H1 (cell line): ENCODE results near the gene PDE6D. TPM values are rescaled to one million over a fixed set of nuclear protein-coding genes. Genes with fewer than 3 reads are reported as not detected.

Experiments
- CTCF ChIA-PET: fragments of 300-600 bp; sonication (Branson Sonifier 250); formaldehyde crosslinking; loops from one replicate; lab custom pipeline; 2021; ENCODE audit not compliant: partially characterized antibody; lab: Charles Lee
- POLR2A ChIA-PET: fragments of 300-600 bp; sonication (Branson Sonifier 250); formaldehyde crosslinking; loops from one replicate; lab custom pipeline; 2021; ENCODE audit warnings: inconsistent platforms; ENCODE audit not compliant: partially characterized antibody; lab: Charles Lee
- DNase-seq, 2 experiments: peaks; one replicate each; pipeline versions ENCODE4 v3.0.0 to v3.0.0-alpha.2; 2010 to 2022; ENCODE audit warnings: low spot score in 2 of 2, low read depth in 1 of 2, mixed read lengths in 1 of 2
- FAIRE-seq: peaks from 2 replicates; lab custom pipeline; 2011; peaks lifted over from hg19 to GRCh38; lab: Jason Lieb, UNC
- H2AFZ ChIP-seq: 2 replicates; pipeline ENCODE4 v1.8.1; 2012; ENCODE audit warnings: low read length, inconsistent platforms
- H2AK5ac ChIP-seq: 2 replicates; pipeline ENCODE4 v1.6.1; 2013; ENCODE audit warnings: low read depth, low read length
- H2BK120ac ChIP-seq: replicated peaks from 2 replicates; pipeline ENCODE3; 2013; ENCODE audit warnings: low read depth, low read length, inconsistent platforms
- H2BK12ac ChIP-seq: 2 replicates; pipeline ENCODE4 v1.6.1; 2013; ENCODE audit warnings: low read depth, low read length
- H2BK15ac ChIP-seq: 2 replicates; pipeline ENCODE4 v1.6.1; 2013; ENCODE audit warnings: low read length
- H2BK20ac ChIP-seq: 2 replicates; pipeline ENCODE4 v1.6.1; 2013; ENCODE audit warnings: low read length
- H2BK5ac ChIP-seq: 2 replicates; pipeline ENCODE4 v1.6.1; 2013; ENCODE audit warnings: low read depth, low read length
- H3K14ac ChIP-seq: 2 replicates; pipeline ENCODE4 v1.6.1; 2013; ENCODE audit warnings: inconsistent platforms; ENCODE audit not compliant: insufficient read length
- H3K18ac ChIP-seq: 2 replicates; pipeline ENCODE4 v1.6.1; 2013; ENCODE audit warnings: low read length; ENCODE audit errors: extremely low read depth
- H3K23ac ChIP-seq: 2 replicates; pipeline ENCODE4 v1.6.1; 2013; ENCODE audit warnings: inconsistent platforms; ENCODE audit not compliant: insufficient read length
- H3K23me2 ChIP-seq: 2 replicates; pipeline ENCODE4 v1.6.1; 2013; ENCODE audit warnings: low read depth, low read length
- H3K27ac ChIP-seq: 2 replicates; pipeline ENCODE4 v1.6.1; 2011; ENCODE audit warnings: low read depth, low read length, inconsistent platforms
- H3K27me3 ChIP-seq, 4 experiments: replicated peaks in 1 of 4; 1 replicate in 1 of 4; 2 replicates in 3 of 4; pipeline versions ENCODE4 v1.6.1 to v1.8.1; 2011 to 2013; ENCODE audit warnings: low read length in 3 of 4, mild to moderate bottlenecking in 3 of 4, inconsistent platforms in 2 of 4, mixed read lengths in 2 of 4, moderate library complexity in 1 of 4; ENCODE audit not compliant: control insufficient read depth in 3 of 4, insufficient read depth in 3 of 4; ENCODE audit errors: extremely low read depth in 1 of 4
- H3K36me3 ChIP-seq, 4 experiments: 2 replicates each; pipeline versions ENCODE4 v1.6.1 to v1.8.1; 2011 to 2013; ENCODE audit warnings: mild to moderate bottlenecking in 4 of 4, low read length in 3 of 4, moderate library complexity in 2 of 4, control low read depth in 1 of 4, inconsistent platforms in 1 of 4; ENCODE audit not compliant: insufficient read depth in 4 of 4, control insufficient read depth in 2 of 4
- H3K4ac ChIP-seq: replicated peaks from 2 replicates; pipeline ENCODE3; 2013; ENCODE audit warnings: low read length, low read depth, mixed read lengths, inconsistent platforms; ENCODE audit not compliant: insufficient read length
- H3K4me1 ChIP-seq, 4 experiments: replicated peaks in 1 of 4; 1 replicate in 1 of 4; 2 replicates in 3 of 4; pipeline versions ENCODE4 v1.6.1 to v1.8.1; 2011 to 2013; ENCODE audit warnings: low read length in 3 of 4, inconsistent platforms in 2 of 4, mixed read lengths in 1 of 4; ENCODE audit not compliant: insufficient read depth in 4 of 4, control insufficient read depth in 3 of 4
- H3K4me2 ChIP-seq, 2 experiments: 2 replicates each; pipeline versions ENCODE4 v1.6.1 to v1.8.1; 2011 to 2013; ENCODE audit warnings: low read depth in 2 of 2, low read length in 2 of 2, control low read depth in 1 of 2, inconsistent platforms in 1 of 2, mild to moderate bottlenecking in 1 of 2; ENCODE audit not compliant: insufficient read depth in 1 of 2
- H3K4me3 ChIP-seq, 4 experiments: fragments of 200-600, 300-600 bp in 1 of 4; sonication (generic), shearing (Covaris generic), sonication (Bioruptor Twin) in 1 of 4; 2 replicates each; pipeline versions ENCODE4 v1.5.1 to v1.8.1; 2011 to 2016; ENCODE audit warnings: low read length in 4 of 4, low read depth in 3 of 4, control low read depth in 2 of 4, inconsistent platforms in 2 of 4, mild to moderate bottlenecking in 2 of 4, mixed read lengths in 1 of 4, moderate library complexity in 1 of 4; ENCODE audit not compliant: insufficient read depth in 2 of 4; ENCODE audit errors: extremely low read depth in 1 of 4
- H3K56ac ChIP-seq: replicated peaks from 2 replicates; pipeline ENCODE3; 2013; ENCODE audit warnings: low read depth, mild to moderate bottlenecking, mixed read lengths, low read length, inconsistent platforms; ENCODE audit not compliant: insufficient read length
- H3K79me1 ChIP-seq: 2 replicates; pipeline ENCODE4 v1.6.1; 2013; ENCODE audit warnings: low read depth, low read length, control low read depth
- H3K79me2 ChIP-seq, 2 experiments: 2 replicates each; pipeline versions ENCODE4 v1.6.1 to v1.8.1; 2012 to 2013; ENCODE audit warnings: low read length in 2 of 2, mild to moderate bottlenecking in 2 of 2, inconsistent platforms in 1 of 2; ENCODE audit not compliant: insufficient read depth in 2 of 2, control insufficient read depth in 1 of 2
- H3K9ac ChIP-seq, 4 experiments: replicated peaks in 1 of 4; 1 replicate in 1 of 4; 2 replicates in 3 of 4; pipeline versions ENCODE4 v1.6.1 to v1.8.1; 2011 to 2013; ENCODE audit warnings: low read depth in 3 of 4, low read length in 3 of 4, control low read depth in 2 of 4, mild to moderate bottlenecking in 2 of 4, moderate library complexity in 2 of 4, inconsistent platforms in 1 of 4; ENCODE audit errors: extremely low read depth in 1 of 4
- H3K9me3 ChIP-seq, 2 experiments: 2 replicates each; pipeline versions ENCODE4 v1.6.1 to v1.8.1; 2012 to 2013; ENCODE audit warnings: mild to moderate bottlenecking in 2 of 2, moderate library complexity in 2 of 2, control low read depth in 1 of 2, inconsistent platforms in 1 of 2, low read depth in 1 of 2, low read length in 1 of 2, mixed read lengths in 1 of 2; ENCODE audit not compliant: insufficient read depth in 2 of 2
- H4K20me1 ChIP-seq, 2 experiments: replicated peaks in 1 of 2; 2 replicates each; pipeline versions ENCODE3 to v1.8.1; 2011 to 2013; ENCODE audit warnings: inconsistent platforms in 2 of 2, low read length in 2 of 2, mild to moderate bottlenecking in 1 of 2; ENCODE audit not compliant: insufficient read depth in 2 of 2, control insufficient read depth in 1 of 2
- H4K5ac ChIP-seq: 2 replicates; pipeline ENCODE4 v1.6.1; 2013; ENCODE audit warnings: low read length, low read depth, mixed read lengths, inconsistent platforms; ENCODE audit not compliant: insufficient read length
- H4K8ac ChIP-seq: 2 replicates; pipeline ENCODE4 v1.8.0; 2013; ENCODE audit warnings: mild to moderate bottlenecking, moderate library complexity, low read length, inconsistent platforms; ENCODE audit not compliant: insufficient read depth; ENCODE audit errors: extremely low read depth
- H4K91ac ChIP-seq: replicated peaks from 2 replicates; pipeline ENCODE3; 2013; ENCODE audit warnings: low read length, mixed read lengths, inconsistent platforms; ENCODE audit not compliant: insufficient read length
- BCL11A ChIP-seq, 2 experiments: IDR thresholded peaks; one replicate each; pipeline ENCODE4 v1.6.1; 2011; ENCODE audit warnings: low read depth in 2 of 2, low read length in 2 of 2, mild to moderate bottlenecking in 2 of 2
- CEBPB ChIP-seq: IDR thresholded peaks from 2 replicates; pipeline ENCODE4 v1.6.1; 2012; ENCODE audit warnings: low read depth, low read length
- CTBP2 ChIP-seq: IDR thresholded peaks from 2 replicates; pipeline ENCODE4 v1.7.0; 2011; ENCODE audit warnings: borderline replicate concordance, mild to moderate bottlenecking, moderate library complexity, mixed read lengths, low read length; ENCODE audit not compliant: insufficient read depth, insufficient read length
- EZH2 ChIP-seq: fragments of 200-600 bp; sonication (generic); IDR thresholded peaks from 2 replicates; pipeline ENCODE4 v1.7.1; 2012; ENCODE audit warnings: low read depth, mild to moderate bottlenecking, moderate library complexity, low read length, inconsistent platforms; ENCODE audit not compliant: severe bottlenecking
- KDM4A ChIP-seq: IDR thresholded peaks from one replicate; pipeline ENCODE4 v1.7.1; 2012; ENCODE audit warnings: low read depth, mild to moderate bottlenecking, moderate library complexity, low read length, inconsistent platforms; ENCODE audit not compliant: severe bottlenecking
- TAF1 ChIP-seq: IDR thresholded peaks from 2 replicates; pipeline ENCODE4 v1.6.1; 2011; ENCODE audit warnings: mild to moderate bottlenecking, low read depth, low read length
- TBP ChIP-seq: IDR thresholded peaks from 2 replicates; pipeline ENCODE4 v1.6.1; 2011; ENCODE audit warnings: low read depth, low read length, improper control_type of control experiment
- WGBS, 2 experiments: shearing (Covaris generic) in 1 of 2; methylation state at CpG; one replicate each; pipeline versions ENCODE4 v1.1.6 to v1.1.7; 2013 to 2015; ENCODE audit warnings: low lambda C conversion rate in 2 of 2, mixed read lengths in 2 of 2, inconsistent platforms in 1 of 2, low coverage in 1 of 2, missing lambda C conversion rate in 1 of 2; ENCODE audit not compliant: insufficient replicate concordance in 2 of 2, insufficient coverage in 1 of 2, insufficient read length in 1 of 2; ENCODE audit errors: extremely low coverage in 1 of 2, missing lambda C conversion rate in 1 of 2; 5-methylcytosine and 5-hydroxymethylcytosine counted together
- polyA plus RNA-seq, 7 experiments: library from polyadenylated mRNA; depleted of rRNA in 3 of 7; stranded (reverse) in 5 of 7; unstranded in 2 of 7; fragments of >200 nt in 5 of 7; fragments of 200-250 nt in 2 of 7; gene quantifications; 1 replicate in 5 of 7; 2 replicates in 1 of 7; 4 replicates in 1 of 7; pipeline versions ENCODE4 v1.2.1 to v1.2.3, GENCODE V29; 2011 to 2013; ENCODE audit warnings: missing spikeins in 2 of 7, mixed read lengths in 2 of 7
- total RNA-seq: library from RNA; stranded (reverse); fragmentation: NEBNext Ultra II Directional; extraction: Animal tissue kit (Norgen Biotek cat#: 25700); gene quantifications from 2 replicates; pipeline ENCODE4 v1.2.1, GENCODE V29; 2021

PDE6D gene
- total and polyA plus RNA-seq, 2 of the 8 experiments (the other 6 are each of a cell fraction or from before 2014, with no cell fraction given) = 33.7 to 63.9 TPM

GRCh38 chr2:231692847-231693246 lies 88.2 kb downstream of the PDE6D start:
- Histone ChIP-seq H4K20me1 (peaks cover 0 to 1% of the 10 kb centered on the region in 2 experiments), H2BK5ac (0 out of 2 replicates have a peak overlapping the region, but pooled peaks have one; percentile 48), H3K9me3 (no peaks in the 10 kb centered on the region), H3K14ac (no peak overlapping the region), H4K91ac (no peak overlapping the region), H3K4ac (no peak overlapping the region), H3K4me1 (peaks cover 0 to 8% (median 2%) of the 10 kb centered on the region in 4 experiments; a peak in 5 of 7 replicates), H3K27me3 (no peaks in the 10 kb centered on the region), H3K23me2 (no peaks in the 10 kb centered on the region), H4K5ac (no peak overlapping the region), H3K27ac (no peak overlapping the region), H3K18ac (no peak overlapping the region), H2BK15ac (peak overlapping the region; percentile 9; the same call in 1 of the 2 replicates), H3K23ac (no peak overlapping the region), H3K79me2 (no peaks in the 10 kb centered on the region), H2BK12ac (peak overlapping the region; percentile 2; the same call in 1 of the 2 replicates), H2AK5ac (no peak overlapping the region), H3K36me3 (no peaks in the 10 kb centered on the region), H3K4me3 (no peak overlapping the region), H2AFZ (no peak overlapping the region), H3K79me1 (no peaks in the 10 kb centered on the region), H3K4me2 (no peak overlapping the region), H4K8ac (no peak overlapping the region; the same call in 1 of the 2 replicates), H2BK120ac (no peak overlapping the region), H3K56ac (no peak overlapping the region), H2BK20ac (no peak overlapping the region), H3K9ac (no peak overlapping the region)
- ChIA-PET CTCF (interaction anchor here (1.0 to 31.4 kb wide), 6 partner anchors 7 to 41 kb away, joined by 3 to 555 read pairs (median 33); no protein-coding TSS in a partner anchor), POLR2A (interaction anchor here (18.9 to 27.8 kb wide), 2 partner anchors 15 to 17 kb away, joined by 231 to 1080 read pairs; partner anchors contain the start of gene PTMA)
- WGBS, 2 experiments = 89% methylated on average over 11 of the region's 13 CpGs; no CpG with 5 or more reads in 1 of the 2 experiments
- FAIRE-seq (no peak), DNase-seq (no peak)
- TF ChIP-seq TBP = no peak
- TF ChIP-seq BCL11A (IDR thresholded peaks at IDR 0.05; ENCODE audit: low read depth in 2 of 2, low read length in 2 of 2) = no peak
- TF ChIP-seq CTBP2 = no peak
- TF ChIP-seq KDM4A = no peak
- no peak for TF ChIP-seq TAF1
- TF ChIP-seq EZH2 = no peak
- TF ChIP-seq CEBPB = no peak
